SIG-M5 treated with dmso at 0.1 percent for 504 hours (cell line): ENCODE results near the gene NYAP1.
"Not testable (repeated sequence)": the region's sequence is repeated elsewhere in the genome, so short reads cannot be mapped to it uniquely, and the experiment has no call there.

Experiments used
- DNase-seq: peaks from one replicate; lab custom pipeline; 2025; ENCODE audit not compliant: unreplicated experiment; lab: John Stamatoyannopoulos, UW

Gene NYAP1

GRCh38 chr7:100509231-100509630 lies 25.5 kb downstream of the NYAP1 start:
- DNase-seq, result no peak

GRCh38 chr7:100510437-100511239 lies 26.9 kb downstream of the NYAP1 start:
- no peak for DNase-seq

GRCh38 chr7:100513212-100513810 lies 29.6 kb downstream of the NYAP1 start:
- DNase-seq, result no peak

GRCh38 chr7:100515072-100515532 lies 31.4 kb downstream of the NYAP1 start:
- DNase-seq, result no peak

- no peak for DNase-seq
Measured at GRCh38 chr7:100516135-100516812, 32.5 kb downstream of the NYAP1 start.

- DNase-seq, result no peak
Measured at GRCh38 chr7:100517305-100517704, 33.6 kb downstream of the NYAP1 start.

- DNase-seq, result no peak
Measured at GRCh38 chr7:100519580-100519979, 35.9 kb downstream of the NYAP1 start.

- no peak for DNase-seq
Measured at GRCh38 chr7:100520138-100520537, 36.4 kb downstream of the NYAP1 start.

GRCh38 chr7:100521076-100521475 lies 37.3 kb downstream of the NYAP1 start:
- DNase-seq, result no peak

GRCh38 chr7:100521909-100522593 lies 38.3 kb downstream of the NYAP1 start:
- peak; percentile 62 for DNase-seq

GRCh38 chr7:100523192-100523591 lies 39.5 kb downstream of the NYAP1 start:
- not testable (repeated sequence) for DNase-seq

GRCh38 chr7:100528108-100528866 lies 44.6 kb downstream of the NYAP1 start:
- not testable (repeated sequence) for DNase-seq

- no peak for DNase-seq
Measured at GRCh38 chr7:100532165-100533022, 48.7 kb downstream of the NYAP1 start.

GRCh38 chr7:100535982-100536381 lies 52.3 kb downstream of the NYAP1 start:
- DNase-seq, result not testable (repeated sequence)

GRCh38 chr7:100536695-100537094 lies 53.0 kb downstream of the NYAP1 start:
- not testable (repeated sequence) for DNase-seq

GRCh38 chr7:100538348-100538653 lies 54.6 kb downstream of the NYAP1 start:
- DNase-seq, result no peak

GRCh38 chr7:100538654-100539435 lies 55.1 kb downstream of the NYAP1 start, which contains the start of gene AGFG2:
AGFG2 (plus strand) TSS chr7:100539203; CDS start chr7:100539347, 144 bp downstream.
- DNase-seq, result peak; percentile 99

- DNase-seq, result no peak
Measured at GRCh38 chr7:100539436-100540006, 55.8 kb downstream of the NYAP1 start.
